CD4-positive, alpha-beta T cell (primary cell): Measurements from ENCODE around the gene PXMP2. TPM values are rescaled to one million over a fixed set of nuclear protein-coding genes. Genes with fewer than 3 reads are reported as not detected.

Experiments used
- ATAC-seq: fragments of 200-7000 bp; cut with Tn5 transposase; one replicate; pipeline ENCODE4 v1.10.0; 2022; ENCODE audit warnings: mild to moderate bottlenecking; ENCODE audit not compliant: poor library complexity
- CTCF ChIA-PET: fragments of 350-600 bp; sonication (Branson Sonifier 250); formaldehyde crosslinking; loops from one replicate; lab custom pipeline; 2021; ENCODE audit warnings: antibody characterized with exemption, inconsistent platforms; lab: Charles Lee
- POLR2A ChIA-PET: fragments of 350-600 bp; sonication (Branson Sonifier 250); formaldehyde crosslinking; loops from one replicate; lab custom pipeline; 2021; ENCODE audit warnings: antibody characterized with exemption, inconsistent platforms; lab: Charles Lee
- DNase-seq, 14 experiments: peaks; one replicate each; pipeline ENCODE4 v3.0.0-alpha.2; 2013 to 2020; ENCODE audit warnings: mixed read lengths in 2 of 14
- H3K27ac ChIP-seq, 2 donors: one replicate each; pipeline versions ENCODE4 v1.5.1 to v1.7.0; 2013; ENCODE audit warnings: low read length in 2 of 2, low read depth in 1 of 2, mild to moderate bottlenecking in 1 of 2
- H3K27me3 ChIP-seq, 2 experiments: 1 replicate in 1 of 2; 2 replicates in 1 of 2; pipeline versions ENCODE4 v1.6.1 to v1.7.0; 2013; ENCODE audit warnings: low read length in 2 of 2, control low read depth in 1 of 2, mild to moderate bottlenecking in 1 of 2, moderate library complexity in 1 of 2; ENCODE audit not compliant: insufficient read depth in 2 of 2, control insufficient read depth in 1 of 2
- H3K36me3 ChIP-seq: one replicate; pipeline ENCODE4 v1.6.1; 2013; ENCODE audit warnings: low read length, control low read depth; ENCODE audit not compliant: insufficient read depth
- H3K4me1 ChIP-seq: one replicate; pipeline ENCODE4 v1.6.1; 2013; ENCODE audit warnings: low read length, control low read depth; ENCODE audit not compliant: insufficient read depth
- H3K4me3 ChIP-seq: one replicate; pipeline ENCODE4 v1.5.1; 2013; ENCODE audit warnings: mild to moderate bottlenecking, low read length, moderate library complexity
- H3K9me3 ChIP-seq, 2 experiments: 1 replicate in 1 of 2; 2 replicates in 1 of 2; pipeline versions ENCODE4 v1.6.1 to v1.7.0; 2013; ENCODE audit warnings: low read length in 2 of 2, mild to moderate bottlenecking in 2 of 2, control low read depth in 1 of 2, moderate library complexity in 1 of 2; ENCODE audit not compliant: control insufficient read depth in 1 of 2, insufficient read depth in 1 of 2
- H3K27ac Mint-ChIP-seq: one replicate; pipeline ENCODE4 v1.8.0; 2020; ENCODE audit warnings: mixed read lengths
- H3K27me3 Mint-ChIP-seq: one replicate; pipeline ENCODE4 v1.8.0; 2021; ENCODE audit warnings: mixed read lengths
- H3K36me3 Mint-ChIP-seq: one replicate; pipeline ENCODE4 v1.8.0; 2021; ENCODE audit warnings: low read depth, mixed read lengths
- H3K4me1 Mint-ChIP-seq: one replicate; pipeline ENCODE4 v1.8.0; 2021; ENCODE audit warnings: low read depth, mixed read lengths
- H3K4me3 Mint-ChIP-seq: one replicate; pipeline ENCODE4 v1.8.0; 2020; ENCODE audit warnings: mild to moderate bottlenecking, mixed read lengths
- H3K9me3 Mint-ChIP-seq: one replicate; pipeline ENCODE4 v1.8.0; 2020; ENCODE audit warnings: mixed read lengths
- CTCF ChIP-seq: fragments of 200-600 bp; IDR thresholded peaks from one replicate; pipeline ENCODE4 v1.8.0; 2022; ENCODE audit warnings: antibody characterized with exemption, mild to moderate bottlenecking
- intact Hi-C, 2 experiments: fragments of 100-400 bp; cut with DNase I in 1 of 2; cut with micrococcal nuclease in 1 of 2; formaldehyde crosslinking; loops; one replicate each; pipeline versions ENCODE4 v1.15.1 to v1.9.0; 2023 to 2025; cut with DNase I, micrococcal nuclease
- total RNA-seq, 174 experiments: library from RNA in 2 of 174; stranded (reverse) in 2 of 174; gene quantifications; one replicate each; pipeline ENCODE4 v1.2.3 and lab custom pipeline; 2021 to 2026

Gene PXMP2
- total RNA-seq, 2 experiments from 2014 or later, result 2.1 to 2.6 TPM

GRCh38 chr12:132708150-132708549, 20.8 kb downstream of the PXMP2 start:
- Histone ChIP-seq H3K27ac (peak overlapping the region in 1 of 2 donors; percentile 4), H3K9me3 (peaks cover 13 to 50% of the 10 kb centered on the region in 2 experiments), H3K27me3 (no peaks in the 10 kb centered on the region), H3K36me3 (no peaks in the 10 kb centered on the region), H3K4me1 (peaks cover 25% of the 10 kb centered on the region), H3K4me3 (no peak overlapping the region)
- Mint-ChIP-seq H3K27ac (peak overlapping the region; percentile 54), H3K36me3 (peaks cover 44% of the 10 kb centered on the region), H3K4me1 (peaks cover 16% of the 10 kb centered on the region), H3K27me3 (no peaks in the 10 kb centered on the region), H3K9me3 (peaks cover 3% of the 10 kb centered on the region), H3K4me3 (no peak overlapping the region)
- ChIA-PET CTCF (no interaction called here), POLR2A (interaction anchor here (1.0 kb wide), 1 partner anchor 23 kb away, joined by 3 read pairs; no protein-coding TSS in a partner anchor)
- intact Hi-C loops, result no loop called here
- ATAC-seq, result no peak
- no peak for DNase-seq
- TF ChIP-seq CTCF, result no peak

- peaks cover 34% of the 10 kb centered on the region for H3K36me3 Mint-ChIP-seq
- Histone ChIP-seq H3K4me3 (peak overlapping the region; percentile 81), H3K27me3 (no peaks in the 10 kb centered on the region), H3K4me1 (peaks cover 34% of the 10 kb centered on the region), H3K36me3 (peaks cover 13% of the 10 kb centered on the region), H3K27ac (peak overlapping the region; percentile 88 to 93), H3K9me3 (peaks cover 13 to 46% of the 10 kb centered on the region in 2 experiments)
- peak overlapping the region; percentile 92 for H3K27ac Mint-ChIP-seq
- ATAC-seq (no peak), DNase-seq (no peak)
- H3K27me3 Mint-ChIP-seq, result no peaks in the 10 kb centered on the region
- no peak for TF ChIP-seq CTCF
- intact Hi-C loops, result loop anchor here (1.0 to 10.0 kb wide), 4 partner anchors 23 to 325 kb away; partner anchors contain the start of genes POLE (in 2 of the 2), PXMP2 (in 2 of the 2), GOLGA3 (in 1 of the 2) and ZNF84 (in 1 of the 2)
- ChIA-PET CTCF (no interaction called here), POLR2A (interaction anchor here (0.7 to 1.9 kb wide), 8 partner anchors 14 to 199 kb away, joined by 3 to 9 read pairs (median 4); partner anchors contain the start of genes ANKLE2, CHFR and POLE)
- peaks cover 16% of the 10 kb centered on the region for H3K4me1 Mint-ChIP-seq
- peaks cover 3% of the 10 kb centered on the region for H3K9me3 Mint-ChIP-seq
- peak overlapping the region; percentile 93 for H3K4me3 Mint-ChIP-seq
Measured at GRCh38 chr12:132710043-132710404, 22.6 kb downstream of the PXMP2 start.

- Mint-ChIP-seq H3K9me3 (peaks cover 3% of the 10 kb centered on the region), H3K4me3 (peak within 1 kb of the TSS; percentile 93), H3K36me3 (peaks cover 33% of the 10 kb centered on the region), H3K27ac (peak within 1 kb of the TSS; percentile 92), H3K27me3 (no peaks in the 10 kb centered on the region), H3K4me1 (peaks cover 16% of the 10 kb centered on the region)
- H3K27ac ChIP-seq, result peak within 1 kb of the TSS; percentile 88 to 93
- peak; percentile 97 for ATAC-seq
- ChIA-PET POLR2A (interaction anchor here (0.7 to 1.9 kb wide), 10 partner anchors 10 to 222 kb away, joined by 3 to 9 read pairs (median 4); partner anchors contain the start of genes ANKLE2, CHFR and POLE), CTCF (no interaction called here)
- intact Hi-C loops, result loop anchor here (1.0 to 10.0 kb wide), 5 partner anchors 23 to 324 kb away; partner anchors contain the start of genes POLE (in 2 of the 2), PXMP2 (in 2 of the 2), GOLGA3 (in 1 of the 2) and ZNF84 (in 1 of the 2)
- no peaks in the 10 kb centered on the region for H3K27me3 ChIP-seq
- peaks cover 34% of the 10 kb centered on the region for H3K4me1 ChIP-seq
- peaks cover 14% of the 10 kb centered on the region for H3K36me3 ChIP-seq
- TF ChIP-seq CTCF, result no peak
- H3K9me3 ChIP-seq, result peaks cover 13 to 44% of the 10 kb centered on the region in 2 experiments
- DNase-seq, result peak; percentile 83 to 99 (median 92)
- peak within 1 kb of the TSS; percentile 81 for H3K4me3 ChIP-seq
Measured at GRCh38 chr12:132710405-132711079, 23.2 kb downstream of the PXMP2 start, which contains the start of gene PGAM5. TSS of gene PGAM5 (plus strand) at chr12:132710842. CDS start at chr12:132710877, 35 bp downstream.
